Muscle of arm (tissue), 12 donors: ENCODE results near the gene ARID3B. TPM values are rescaled to one million over a fixed set of nuclear protein-coding genes. Genes with fewer than 3 reads are reported as not detected.
"Not testable (repeated sequence)": the region's sequence is repeated elsewhere in the genome, so short reads cannot be mapped to it uniquely, and the experiment has no call there.

Experiments
- DNase-seq: peaks from one replicate; pipeline ENCODE4 v3.0.0-alpha.2; 2013
- polyA plus RNA-seq, 12 donors: library from polyadenylated mRNA; unstranded; fragments of 120-200 nt; gene quantifications; one replicate each; pipeline ENCODE4 v1.2.1, GENCODE V29; 2013; ENCODE audit not compliant: insufficient read length in 12 of 12

Gene ARID3B
- polyA plus RNA-seq, 12 donors, result 3.6 to 17.0 (median 4.9) TPM; not detected in 1

DNA sequence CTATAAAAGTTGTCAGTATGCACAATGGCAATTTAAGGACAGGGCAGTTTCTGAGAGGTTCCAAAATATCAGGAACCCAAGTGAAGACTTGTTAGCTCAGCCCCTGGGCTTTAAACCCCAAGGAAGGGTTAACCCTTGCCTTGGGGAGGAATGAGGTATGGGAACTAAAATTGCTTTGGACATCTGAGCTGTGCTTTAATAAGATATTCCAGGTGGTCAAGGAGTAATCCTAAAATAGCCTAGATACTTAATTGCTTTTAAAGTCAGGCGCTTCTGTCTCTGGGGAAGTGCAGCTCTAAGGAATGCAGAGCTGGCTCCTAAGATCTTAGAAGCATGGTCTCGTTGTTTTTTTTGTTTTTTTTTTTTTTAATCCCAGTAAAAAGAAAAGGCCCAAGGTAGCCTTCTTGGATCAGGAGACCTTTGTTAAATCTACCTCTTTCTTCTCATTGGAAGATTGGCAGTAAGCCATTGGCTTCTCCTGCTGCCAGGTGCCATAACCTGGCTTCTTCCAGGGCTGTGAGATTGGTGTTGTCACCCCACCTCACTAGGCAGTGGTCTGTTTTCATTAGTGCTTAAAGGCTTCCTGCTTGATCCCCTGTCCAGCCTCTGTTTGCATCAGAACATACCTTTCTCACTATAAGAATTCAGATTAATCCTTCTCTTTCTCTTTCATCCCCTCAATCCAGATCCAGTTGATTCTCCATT lies 24.5 kb downstream of the ARID3B start:
- DNase-seq, result no peak

DNA sequence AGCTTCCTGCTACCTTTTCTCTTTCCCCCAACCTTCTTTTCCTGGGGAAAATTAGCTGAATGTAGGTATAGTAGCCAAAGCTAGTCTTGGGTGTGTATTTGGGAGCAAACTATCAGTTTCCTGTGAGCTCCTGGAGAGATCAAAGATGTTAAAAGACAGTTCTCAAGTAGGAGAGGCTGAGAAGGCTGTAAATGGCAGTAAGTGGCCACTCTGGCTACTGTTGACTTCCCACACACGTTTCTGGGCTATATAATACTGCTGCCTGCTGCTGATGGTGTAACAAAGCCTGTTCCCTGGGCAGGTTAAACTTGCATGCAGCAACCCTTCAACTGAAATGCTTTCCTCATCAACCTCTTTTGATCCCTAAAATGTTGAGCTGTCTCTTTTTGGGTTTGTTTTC lies 27.6 kb downstream of the ARID3B start:
- DNase-seq, result no peak

DNA sequence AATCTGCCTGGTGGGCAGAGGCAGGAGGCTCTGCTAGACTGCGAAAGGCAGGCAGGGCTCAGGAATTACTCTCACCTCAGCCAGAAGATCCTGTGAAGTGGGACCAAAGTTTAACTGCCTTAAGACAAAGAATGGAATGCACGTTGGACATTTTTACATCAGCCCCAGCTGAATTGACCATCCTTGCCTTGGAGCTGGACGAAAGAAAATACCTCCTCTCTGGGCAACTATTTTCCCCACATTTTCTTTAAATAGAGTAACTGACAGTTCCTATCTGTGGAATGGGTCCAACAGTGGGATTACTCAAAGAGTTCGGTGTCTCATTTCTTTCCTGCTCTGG lies 28.7 kb downstream of the ARID3B start:
- DNase-seq, result no peak

GRCh38 chr15:74571191-74571590 lies 30.2 kb downstream of the ARID3B start:
- DNase-seq, result no peak

DNA sequence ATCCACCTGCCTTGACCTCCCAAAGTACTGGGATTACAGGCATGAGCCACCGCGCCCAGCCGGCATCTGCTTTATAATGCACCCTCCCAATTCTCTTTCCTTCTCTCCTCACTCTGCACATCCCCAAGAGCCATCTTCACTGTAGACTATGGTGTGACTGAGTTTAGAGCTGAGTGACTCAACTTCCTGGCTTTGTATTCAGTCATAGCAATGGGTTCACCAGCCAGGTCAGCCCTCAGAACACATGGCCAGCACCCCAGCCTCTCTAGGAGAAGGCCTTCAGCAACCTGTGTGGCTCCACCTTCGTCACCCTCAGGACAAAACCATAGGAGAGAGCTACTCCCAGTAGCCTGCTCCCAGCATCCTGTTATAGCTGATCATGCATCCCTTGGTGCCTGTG lies 33.0 kb downstream of the ARID3B start:
- DNase-seq, result no peak

DNA sequence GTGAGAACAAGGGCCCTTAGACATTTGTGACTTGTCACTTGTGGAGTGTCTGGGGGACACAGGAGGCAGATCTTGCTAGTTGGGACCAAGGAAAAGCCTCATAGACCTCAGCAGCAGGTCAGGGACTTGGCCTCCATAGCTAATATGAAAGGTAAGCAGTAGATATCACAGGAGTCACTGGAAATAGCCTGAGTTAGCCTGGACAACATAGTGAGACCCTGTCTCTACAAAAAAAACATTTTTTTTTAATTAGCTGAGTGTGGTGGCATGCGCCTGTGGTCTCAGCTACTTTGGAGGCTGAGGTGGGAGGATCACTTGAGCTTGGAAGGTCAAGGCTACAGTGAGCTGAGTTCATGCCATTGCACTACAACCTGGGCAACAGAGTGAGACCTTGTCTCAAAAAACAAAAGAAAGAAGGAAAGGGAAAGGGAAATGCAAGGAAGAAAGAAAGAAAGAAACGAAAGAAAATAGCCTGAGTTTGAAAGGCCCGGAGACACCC lies 37.5 kb downstream of the ARID3B start:
- DNase-seq, result no peak

DNA sequence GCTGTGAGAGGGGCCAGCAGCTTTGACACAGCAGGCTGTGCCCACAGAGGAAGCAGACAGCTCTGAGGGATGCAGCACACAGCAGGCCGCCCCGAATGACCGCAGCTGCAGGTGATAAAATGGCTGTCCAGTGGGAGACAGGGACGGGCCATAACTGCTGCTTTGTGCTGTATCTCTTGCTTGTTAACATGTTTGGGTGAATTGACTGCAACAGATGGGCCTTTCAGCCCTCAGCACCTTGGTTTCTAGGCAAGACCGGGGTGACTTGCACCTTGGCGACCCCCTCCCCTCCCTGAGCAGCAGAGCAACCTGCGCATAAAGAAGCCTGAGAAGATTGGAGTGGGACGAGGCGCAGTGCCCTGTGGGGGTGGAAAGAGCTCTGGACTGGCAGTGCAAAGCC lies 38.0 kb downstream of the ARID3B start:
- DNase-seq, result no peak

DNA sequence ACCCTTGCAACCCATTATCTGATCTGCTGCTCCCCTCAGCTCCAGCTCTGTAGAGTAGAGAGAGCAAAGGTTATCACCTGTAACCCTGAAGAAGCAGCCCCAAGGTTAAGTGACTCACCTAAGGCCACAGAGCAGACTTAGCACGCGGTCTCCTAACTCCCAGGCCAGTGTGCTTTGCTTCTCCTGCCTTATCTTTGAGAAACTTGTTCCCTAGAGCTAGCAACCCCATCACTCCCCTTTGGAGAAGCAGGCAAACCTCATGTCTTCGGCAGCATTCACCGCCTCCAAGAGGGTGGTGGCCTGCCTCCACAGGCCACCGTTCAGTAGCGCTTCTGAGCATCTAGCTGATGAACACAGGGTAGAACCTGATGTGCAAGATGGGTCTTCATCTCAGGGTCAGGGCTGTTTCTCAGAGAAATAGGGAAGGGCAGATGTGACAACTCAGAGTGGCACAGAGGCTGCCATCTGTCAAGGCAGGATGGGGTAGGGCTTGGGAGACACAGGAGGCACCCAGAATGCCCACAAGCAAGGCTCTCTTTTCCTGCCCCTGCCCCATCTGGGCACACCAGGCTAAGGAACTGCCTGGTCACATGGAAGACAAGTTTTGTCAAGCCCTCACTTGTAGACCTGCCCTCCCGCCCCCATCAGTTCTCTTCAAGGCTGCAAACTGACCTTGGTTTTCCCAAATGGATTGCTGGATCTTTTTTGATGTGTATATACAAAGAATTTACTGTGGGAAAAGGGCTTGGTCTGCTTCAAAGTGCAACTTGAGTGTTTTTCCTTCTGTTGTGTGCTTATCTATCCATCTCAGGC lies 39.7 kb downstream of the ARID3B start:
- DNase-seq, result no peak

DNA sequence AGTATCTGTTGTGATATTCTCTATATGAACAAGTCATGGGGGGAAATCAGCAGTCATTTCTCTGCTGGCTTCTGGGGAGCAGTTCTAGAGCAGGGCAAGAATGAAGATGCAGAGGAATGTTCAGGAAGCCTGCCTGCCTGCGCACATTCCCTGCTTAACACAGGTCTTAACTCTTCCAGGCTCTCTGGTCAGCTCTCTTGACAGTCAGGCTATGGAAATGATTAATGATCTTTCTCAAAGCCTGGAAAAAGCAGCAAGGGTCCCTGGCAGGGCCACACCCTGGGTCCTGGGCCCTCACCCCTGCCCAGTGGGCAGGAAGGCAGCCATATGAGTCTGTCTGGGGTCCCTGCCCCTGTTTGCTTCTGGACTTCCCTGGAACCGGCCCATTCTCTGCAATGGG lies 43.2 kb downstream of the ARID3B start:
- DNase-seq, result no peak

DNA sequence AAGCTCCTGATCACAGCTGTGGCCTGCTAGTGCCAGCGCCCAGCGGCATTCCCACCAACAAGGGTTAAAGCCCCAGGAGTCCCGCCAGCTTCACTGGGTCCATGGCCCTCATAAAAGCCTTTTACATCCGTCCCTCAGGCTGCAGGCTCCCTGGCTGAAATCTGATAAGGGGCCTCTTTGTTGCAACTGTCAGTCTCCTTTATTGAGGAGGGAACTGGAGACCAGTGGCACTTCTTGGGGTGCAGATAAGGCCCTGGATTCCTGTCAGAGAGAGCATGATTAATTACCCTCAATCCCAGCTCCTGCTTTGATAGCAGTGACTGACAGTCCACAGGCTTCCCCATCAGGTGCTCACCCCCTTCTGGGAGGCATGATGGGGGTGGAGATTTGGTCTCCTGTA lies 43.8 kb downstream of the ARID3B start:
- DNase-seq, result no peak

DNA sequence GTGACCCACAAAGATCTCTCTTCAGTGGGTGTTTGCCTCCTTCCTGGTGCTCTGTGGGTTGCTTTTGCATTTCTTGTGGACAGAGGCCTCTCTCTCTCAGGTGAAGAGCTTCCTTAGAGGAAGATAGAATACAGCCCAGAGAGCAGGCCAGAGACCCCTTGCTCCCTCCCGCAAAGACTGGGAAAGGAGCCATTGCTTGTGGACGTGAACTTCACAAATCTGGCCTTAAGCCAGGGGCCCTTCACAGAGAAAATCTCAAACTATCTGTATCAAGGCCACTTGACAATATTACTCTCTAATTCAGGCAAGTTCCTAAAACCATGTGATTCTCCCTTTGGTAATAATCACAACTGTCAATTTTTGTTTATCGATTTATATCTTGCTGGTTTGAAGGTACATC lies 44.2 kb downstream of the ARID3B start:
- DNase-seq, result no peak

- DNase-seq, result no peak
Observed at GRCh38 chr15:74585857-74586256, 44.8 kb downstream of the ARID3B start.

DNA sequence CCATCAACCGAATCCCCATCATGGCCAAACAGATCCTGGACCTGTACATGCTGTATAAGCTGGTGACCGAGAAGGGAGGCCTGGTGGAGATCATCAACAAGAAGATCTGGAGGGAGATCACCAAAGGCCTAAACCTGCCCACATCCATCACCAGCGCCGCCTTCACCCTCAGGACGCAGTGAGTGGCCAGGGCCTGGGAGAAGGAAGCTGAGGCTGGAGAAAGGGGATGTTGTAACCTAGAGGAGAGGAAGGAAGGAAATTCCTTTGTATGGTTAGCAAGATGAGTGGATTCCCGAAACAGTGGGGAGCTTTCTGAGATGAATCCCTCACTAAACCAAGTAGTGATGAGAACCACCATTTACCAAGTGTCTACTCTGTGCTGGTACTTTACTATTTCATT lies 48.8 kb downstream of the ARID3B start:
- no peak for DNase-seq

DNA sequence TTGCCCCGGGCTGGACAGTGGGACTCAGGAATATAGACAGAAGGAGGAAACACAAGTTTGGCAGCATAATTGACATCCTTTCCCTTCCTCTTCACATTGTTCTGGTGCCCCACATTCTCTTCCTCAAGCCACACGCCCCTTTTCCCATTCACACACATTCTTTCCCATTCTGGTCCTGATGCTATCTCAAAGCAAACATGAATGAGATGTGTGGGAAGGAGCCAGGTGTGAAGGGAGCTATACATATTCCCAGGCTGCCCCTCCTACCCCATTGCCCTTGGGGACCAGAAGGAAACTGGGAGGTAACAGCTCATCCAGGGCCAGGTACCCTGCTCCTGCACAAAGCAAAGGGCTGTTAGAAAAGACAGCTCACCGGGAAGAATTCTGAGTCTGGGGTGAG lies 51.2 kb downstream of the ARID3B start:
- no peak for DNase-seq

DNA sequence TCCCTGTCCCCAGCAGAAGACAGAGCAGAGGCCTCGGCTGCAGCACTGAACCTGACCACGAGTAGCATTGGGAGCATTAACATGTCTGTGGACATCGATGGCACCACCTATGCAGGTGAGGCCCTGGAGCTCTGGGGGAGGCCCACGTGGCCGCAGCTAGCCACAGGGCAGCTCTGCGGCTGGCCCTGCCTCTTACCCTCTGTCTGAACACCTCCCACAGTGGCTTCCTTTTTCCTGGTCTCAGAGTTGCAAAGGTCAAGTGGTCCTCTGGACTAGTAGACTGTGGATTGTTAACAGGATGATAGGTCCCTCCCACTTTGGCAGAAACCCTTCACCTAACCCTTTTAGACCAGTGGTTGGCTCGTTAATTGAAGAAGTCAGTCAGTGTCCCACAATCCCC lies 52.1 kb downstream of the ARID3B start:
- DNase-seq, result no peak

DNA sequence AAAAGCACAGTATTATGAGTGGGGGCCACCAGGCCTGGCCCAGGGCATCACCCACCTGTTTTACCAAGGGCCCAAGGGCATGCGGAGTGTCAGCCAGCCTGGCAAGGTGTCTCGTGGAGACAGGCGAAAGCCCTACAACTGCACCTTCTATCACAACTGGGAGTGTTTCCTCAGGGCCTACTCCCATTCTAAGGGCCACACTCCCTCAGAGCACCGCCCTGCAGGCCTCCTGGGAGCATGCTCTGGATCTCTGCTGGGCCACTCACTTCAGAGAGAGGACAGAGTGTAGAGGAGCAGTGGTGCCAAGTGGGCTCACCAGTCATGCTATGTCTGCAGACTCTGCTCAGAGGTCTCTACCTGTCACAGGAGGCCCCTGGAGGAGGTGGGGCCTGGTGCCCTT lies 53.4 kb downstream of the ARID3B start:
- no peak for DNase-seq

GRCh38 chr15:74595271-74595670 lies 54.3 kb downstream of the ARID3B start:
- no peak for DNase-seq

GRCh38 chr15:74596736-74597135 lies 55.7 kb downstream of the ARID3B start:
- not testable (repeated sequence) for DNase-seq

GRCh38 chr15:74597146-74597705 lies 56.2 kb downstream of the ARID3B start:
- not testable (repeated sequence) for DNase-seq

GRCh38 chr15:74598126-74598842 lies 57.3 kb downstream of the ARID3B start:
- DNase-seq, result peak; percentile 93

DNA sequence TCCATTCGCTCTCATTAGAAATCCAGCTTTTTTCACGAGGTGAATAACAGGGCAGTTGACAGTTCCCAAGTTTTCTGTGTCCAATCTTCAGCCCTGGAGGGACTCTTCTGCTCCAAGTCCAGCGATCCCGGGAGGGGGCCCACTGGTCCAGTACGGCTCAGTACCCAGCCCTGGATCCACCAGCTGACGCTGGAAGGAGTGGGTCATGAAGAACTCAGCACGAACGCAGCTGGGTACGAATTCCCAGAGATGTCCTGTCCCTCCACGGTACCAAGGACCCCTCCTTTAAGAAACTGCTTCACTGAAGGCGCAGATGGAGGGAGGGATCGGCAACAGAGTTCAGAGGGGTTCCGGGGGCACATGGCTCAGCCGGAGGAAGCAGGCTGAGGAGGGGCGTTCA lies 58.1 kb downstream of the ARID3B start:
- no peak for DNase-seq

DNA sequence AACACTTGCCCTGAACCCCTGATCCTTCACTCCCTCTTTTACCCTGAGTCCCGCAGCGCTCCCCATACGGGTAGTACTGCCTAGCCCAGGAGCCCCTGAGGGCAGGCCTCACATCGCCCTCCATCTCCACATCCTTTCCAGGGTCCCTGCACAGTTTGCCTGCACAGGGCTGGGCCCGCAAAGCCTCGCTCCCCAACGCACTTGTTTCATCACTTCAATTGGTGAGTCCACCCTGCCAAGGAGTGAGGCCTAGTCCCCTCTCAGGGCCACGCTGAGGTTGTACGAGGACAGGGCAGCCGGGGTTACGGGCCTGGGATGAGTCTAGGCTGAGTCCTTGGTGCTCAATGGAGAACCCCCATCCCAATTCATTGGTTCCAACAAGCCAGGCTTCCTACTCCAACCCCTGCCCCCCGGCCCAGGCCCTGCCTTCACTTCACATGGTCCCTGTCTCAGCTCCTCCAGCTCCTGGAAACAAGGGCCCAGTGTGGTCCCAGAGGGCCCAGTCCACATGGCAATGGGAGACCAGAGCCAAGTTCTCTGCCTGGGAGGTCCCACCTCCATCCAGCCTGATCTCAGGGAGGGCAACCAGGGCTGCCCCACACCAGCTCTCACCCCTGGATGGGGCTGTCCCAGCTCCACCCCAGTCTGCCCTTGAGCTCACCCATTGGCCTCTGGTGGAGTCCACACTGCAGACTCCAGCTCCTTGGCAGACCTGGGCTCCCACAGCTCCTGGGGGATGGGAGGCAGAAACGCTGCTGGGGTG lies 62.2 kb downstream of the ARID3B start:
- DNase-seq, result no peak
